Measurements from ENCODE around the gene FASTKD3.

FASTKD3 gene

DNA sequence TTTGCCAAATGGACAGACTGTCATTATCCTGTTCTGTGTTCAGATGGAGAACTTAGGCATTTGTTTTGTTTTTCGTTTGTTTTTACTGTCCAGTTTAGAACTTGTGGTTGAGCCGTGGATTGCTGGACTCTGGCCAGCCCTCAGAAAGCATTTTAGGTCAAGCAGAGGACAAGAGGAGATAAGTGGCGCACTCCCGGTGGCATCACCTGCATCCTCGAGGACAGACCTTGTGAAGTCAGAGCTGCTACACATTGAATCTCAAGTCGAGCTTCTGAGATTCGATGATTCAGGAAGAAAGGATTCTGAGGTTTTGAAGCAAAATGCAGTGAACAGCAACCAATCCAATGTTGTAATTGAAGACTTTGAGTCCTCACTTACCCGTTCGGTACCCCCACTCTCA, 9.0 kb upstream of the FASTKD3 start:
- DNase-seq = no peak

DNA sequence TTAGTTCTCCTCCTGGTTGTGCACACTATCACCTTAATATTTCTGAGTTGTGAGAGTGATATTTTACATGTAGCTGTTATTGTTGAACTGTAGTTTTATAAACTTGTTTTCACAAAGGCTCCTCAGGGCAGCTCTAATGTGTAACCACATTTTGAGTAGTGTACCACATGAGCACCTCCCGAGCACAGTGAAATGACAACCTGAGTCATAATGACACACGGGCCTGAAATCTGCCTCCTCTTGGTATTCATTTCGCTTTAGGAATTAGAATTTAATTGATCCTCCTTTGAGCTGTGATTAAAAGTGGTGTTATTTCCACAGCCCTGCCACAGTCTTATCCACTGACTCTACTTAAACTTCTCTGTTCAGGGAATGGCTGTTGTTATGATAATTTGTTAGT, 8.0 kb upstream of the FASTKD3 start:
- DNase-seq = no peak

DNA sequence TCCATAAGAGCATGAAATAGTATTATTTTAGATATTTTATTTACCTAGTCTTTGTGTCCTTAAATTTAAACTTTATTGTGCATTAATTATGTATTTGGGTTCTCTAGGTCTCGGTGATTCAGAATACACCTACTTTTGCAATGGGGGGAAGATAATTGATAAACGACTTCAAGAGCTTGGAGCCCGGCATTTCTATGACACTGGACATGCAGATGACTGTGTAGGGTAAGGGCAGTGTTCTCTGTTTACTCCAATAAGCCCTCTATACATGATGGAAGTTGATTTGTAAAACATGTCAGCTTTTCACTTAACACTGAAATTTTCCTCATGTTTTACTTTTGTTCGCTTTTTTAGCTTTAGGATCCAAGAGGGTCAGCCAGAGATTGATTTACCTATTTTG, 6.3 kb upstream of the FASTKD3 start:
- DNase-seq = no peak

DNA sequence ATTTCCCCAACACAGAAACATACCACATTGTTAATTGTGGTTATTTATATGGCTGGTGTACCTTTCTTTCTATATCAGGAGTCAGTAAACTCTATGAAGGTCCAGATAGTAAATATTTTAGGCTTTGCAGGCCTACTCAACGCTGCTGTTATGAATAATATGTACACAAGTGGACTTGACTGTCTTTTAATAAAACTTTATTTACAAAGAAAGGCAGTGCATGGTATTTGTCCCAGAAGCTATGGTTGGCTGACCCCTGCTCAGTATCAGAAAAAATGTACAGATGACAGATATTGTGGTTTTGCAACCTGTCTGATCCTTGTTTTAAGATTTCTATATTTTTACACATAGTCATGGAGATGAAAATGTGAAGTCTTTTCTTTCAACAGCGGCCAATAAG, 5.8 kb upstream of the FASTKD3 start:
- DNase-seq = no peak

DNA sequence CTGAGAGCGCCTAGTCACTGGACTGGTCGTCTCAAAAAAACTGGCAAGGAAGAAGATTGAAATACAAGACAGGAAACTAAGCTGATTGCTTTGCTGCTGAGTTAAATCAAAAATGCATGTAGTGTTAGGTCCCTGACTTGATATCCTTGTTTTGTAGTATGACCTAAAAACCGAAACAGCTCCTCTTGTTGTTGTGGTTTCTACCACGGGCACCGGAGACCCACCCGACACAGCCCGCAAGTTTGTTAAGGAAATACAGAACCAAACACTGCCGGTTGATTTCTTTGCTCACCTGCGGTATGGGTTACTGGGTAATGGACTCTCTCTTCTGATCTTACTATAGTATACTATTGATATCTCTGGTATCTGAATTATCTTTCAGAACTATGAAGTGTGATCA, 4.4 kb upstream of the FASTKD3 start:
- DNase-seq = no peak

DNA sequence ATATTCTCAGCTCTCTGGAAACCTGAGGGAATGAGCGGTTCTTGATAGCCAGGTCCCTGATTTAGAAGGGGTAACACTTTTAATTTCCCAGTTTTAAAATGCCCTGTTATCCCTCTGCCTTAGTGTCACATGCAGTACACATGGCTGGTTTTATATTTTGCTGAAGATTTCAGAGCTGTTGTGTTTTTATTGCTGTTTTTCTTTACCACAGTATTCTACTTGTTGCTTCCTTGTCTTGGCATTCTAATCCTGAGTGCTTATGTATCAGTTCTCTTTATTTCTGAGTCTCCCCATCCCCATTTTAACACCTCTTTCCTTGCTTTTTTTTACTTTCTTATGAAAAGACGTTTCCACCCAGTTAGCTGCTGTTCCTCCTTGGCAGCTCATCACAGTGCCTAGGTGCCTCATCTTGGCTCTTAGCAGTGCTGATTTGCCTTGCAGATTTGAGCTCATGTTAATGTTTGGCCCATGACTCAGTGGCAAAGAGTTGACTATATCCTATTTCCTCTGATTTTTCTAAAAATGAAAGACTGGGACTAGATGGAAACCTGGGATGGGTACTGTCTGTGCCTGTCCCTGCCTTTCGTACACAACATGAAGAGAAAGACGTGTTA, 3.8 kb upstream of the FASTKD3 start:
- no peak for DNase-seq

DNA sequence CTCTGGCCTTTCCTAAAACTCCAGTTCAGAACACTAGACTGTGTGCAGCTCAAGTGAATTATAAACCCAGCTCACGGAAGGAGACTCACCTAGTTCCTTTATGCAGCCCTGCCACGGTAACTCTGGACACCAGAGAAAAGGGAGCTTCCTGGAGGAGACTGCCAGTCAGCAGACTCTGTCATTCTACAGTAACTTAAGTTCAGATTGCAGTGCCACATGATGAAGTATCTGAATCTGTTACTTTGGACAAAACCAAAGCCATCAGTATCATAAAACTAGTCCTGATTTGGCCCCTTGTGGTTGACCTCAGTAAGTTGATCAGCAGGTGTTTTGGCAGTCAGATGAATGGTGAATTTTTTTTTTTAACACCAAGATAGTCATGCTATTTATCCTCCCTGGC, 2.8 kb upstream of the FASTKD3 start:
- DNase-seq = no peak

DNA sequence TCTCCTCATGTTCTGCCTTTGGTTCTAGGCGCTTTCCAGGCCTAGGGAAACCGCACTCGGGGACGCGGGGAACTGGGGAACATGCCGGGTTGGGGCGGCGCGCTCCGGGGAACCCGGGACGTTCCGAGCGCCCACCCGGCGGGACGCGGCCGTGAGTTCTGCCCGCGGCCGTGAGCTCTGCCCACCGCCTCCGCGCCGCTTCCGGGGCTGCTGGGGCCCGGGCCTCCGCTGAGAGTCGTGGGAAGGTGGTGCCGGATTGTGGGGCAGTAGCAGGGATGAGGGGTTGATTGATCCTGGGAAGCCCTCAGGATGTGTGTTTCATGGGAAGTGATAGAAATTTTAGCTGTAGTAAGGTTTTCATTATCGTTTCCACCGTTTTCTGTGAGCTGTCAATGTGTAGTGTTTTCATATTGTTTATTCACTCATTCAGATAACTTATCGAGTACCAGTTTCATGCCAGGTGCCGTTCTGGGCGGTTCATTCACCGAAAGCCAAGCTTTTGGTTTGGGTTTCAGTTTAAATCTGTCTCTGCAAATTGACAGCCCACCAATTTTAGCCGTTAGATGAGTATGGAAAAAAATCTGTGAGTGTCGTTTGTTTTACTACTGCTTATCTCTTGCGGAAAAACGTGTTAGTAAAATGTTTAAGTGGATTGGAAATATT, 774 bp upstream of the FASTKD3 start:
- no peak for DNase-seq

DNA sequence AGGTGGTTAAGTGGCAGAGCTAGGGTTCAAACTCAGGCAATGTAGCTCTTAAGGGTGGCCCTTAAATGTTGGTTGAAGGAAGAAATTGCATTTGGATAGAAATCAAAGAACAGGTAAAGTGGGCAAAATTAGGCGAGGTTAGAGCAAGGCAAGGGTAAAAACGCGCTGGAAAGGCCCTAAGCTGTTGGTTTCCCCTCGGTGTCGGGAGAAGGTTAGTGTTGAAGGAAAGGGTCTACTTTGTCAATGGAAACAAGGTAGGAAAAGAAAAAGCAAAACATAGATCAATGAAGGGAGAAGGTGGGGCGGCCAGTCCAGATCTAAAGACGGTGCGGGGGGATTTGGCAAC, 431 bp downstream of the FASTKD3 start:
- DNase-seq = no peak

DNA sequence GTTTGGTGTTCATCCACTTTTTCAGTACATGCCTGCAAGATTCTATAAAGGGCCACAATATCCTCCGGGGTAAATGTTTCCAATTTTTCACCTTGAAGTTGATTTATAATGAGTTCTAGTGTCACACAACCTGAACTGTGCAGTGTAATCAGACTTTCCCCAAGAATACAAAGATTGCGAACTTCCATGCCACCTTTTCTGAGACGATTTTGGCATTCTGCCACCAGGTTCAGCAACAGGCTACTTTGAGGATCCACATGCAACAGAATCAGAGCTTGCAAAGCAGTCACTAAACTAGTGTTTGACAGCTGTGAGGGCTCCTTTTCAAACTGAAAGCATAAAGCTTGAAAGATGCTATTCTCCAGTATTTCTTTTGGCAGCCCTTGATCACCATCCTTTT, 1.6 kb downstream of the FASTKD3 start:
- DNase-seq = no peak

DNA sequence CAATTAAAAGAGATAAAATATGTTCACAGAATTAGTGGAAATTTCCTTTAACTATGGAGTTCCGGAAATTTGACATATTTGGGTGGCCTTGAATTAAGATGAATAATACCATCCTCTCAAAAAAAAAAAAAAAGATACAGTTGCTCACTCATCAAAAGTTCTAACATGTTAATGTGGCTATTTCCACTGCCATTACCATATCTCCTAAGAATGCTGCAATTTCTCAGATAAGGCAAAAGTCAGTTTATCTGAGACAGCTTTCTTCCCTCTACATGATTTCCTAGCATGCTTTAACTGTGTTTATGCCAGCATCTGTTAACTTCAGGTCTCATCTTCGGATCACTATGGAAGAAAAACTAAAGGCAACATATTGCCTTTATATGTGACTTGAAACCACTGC, 2.6 kb downstream of the FASTKD3 start:
- DNase-seq = no peak

DNA sequence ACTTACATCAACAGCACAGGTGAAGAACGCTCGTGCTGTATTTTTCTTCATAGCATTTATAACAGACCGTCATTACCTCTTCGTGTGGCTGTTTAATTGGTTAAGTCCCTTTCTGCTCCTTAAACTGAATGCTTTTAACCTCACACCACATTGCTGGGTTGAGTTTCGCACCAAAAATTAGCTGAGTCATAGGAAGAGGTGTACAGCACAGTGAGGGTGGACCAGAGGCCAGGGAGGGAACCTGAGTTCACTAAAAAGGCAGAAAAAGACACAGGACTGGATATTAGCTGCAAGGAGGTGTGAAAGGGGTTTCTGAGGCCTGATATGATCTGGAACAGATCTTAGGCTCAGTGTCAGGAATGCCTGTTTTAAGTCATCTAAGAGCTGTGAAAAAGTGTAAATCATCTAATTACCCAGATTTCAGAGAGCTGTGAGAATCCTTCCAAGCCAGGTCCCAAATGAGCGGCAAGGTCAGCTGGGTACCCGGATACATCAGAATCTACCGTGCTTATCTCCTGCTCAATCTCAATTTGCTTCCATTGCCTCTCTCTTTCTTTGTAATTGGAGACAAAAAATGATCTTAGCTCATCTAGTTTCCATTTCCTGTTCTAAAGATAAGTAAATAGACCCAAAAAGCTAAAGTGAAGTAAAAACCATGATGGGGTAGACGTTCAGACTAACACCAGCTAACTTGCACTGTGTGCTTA, 10.8 kb downstream of the FASTKD3 start:
- DNase-seq = no peak

DNA sequence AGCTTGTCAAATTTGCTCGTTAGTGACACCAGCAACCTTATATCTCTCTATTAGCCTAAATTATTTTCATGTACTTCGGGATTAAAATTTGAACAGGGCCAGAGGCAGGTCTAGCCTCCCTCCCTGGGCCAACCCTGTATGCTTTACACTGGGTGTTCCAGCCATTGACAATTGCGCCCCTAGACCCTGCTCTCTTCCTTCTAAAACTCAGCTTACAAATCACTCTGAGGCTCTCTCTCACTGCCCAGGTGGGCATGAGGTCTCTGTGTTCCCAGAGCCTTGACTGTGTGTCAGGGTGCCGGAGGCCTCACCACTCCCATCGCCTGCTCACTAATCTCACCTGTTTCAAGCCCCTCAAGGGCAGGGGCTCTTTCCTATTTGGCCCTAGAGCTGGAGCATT, 11.5 kb downstream of the FASTKD3 start:
- no peak for DNase-seq

DNA sequence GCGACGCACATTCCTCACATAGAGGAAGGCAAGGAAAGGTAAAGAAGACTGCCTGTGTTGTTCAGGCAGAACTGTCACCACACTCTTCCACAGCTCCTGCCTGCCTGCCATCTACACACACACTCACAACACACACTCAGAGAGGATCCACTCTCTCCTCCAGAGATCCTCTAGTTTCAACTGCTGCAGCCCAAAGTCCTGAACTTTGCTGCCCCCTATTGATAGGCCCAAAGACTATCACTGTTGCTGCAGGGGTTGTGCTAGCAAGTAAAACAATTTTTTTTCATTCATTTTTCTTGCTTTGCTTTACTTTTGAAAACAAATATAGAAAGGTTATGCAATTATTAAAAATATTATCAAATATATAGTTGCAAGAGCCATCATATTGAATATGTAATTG, 12.0 kb downstream of the FASTKD3 start:
- no peak for DNase-seq

DNA sequence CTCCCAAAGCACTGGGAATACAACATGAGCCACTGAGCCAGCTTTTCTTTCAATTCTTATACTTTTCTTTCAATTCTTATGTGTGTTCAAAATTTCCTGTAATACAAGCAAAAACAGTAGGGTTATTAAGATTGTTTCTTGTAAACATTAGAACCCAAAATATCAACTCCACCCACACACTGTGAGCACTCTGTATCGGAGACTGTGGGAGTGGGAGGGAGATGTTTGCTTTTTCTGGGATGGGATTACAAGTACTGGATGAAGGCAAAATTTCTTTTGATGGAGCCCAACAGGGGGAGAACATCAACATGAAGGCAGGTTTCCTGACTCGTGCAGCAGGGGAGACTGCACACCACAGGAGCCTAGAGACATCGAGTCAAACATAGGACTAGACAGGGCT, 13.2 kb downstream of the FASTKD3 start:
- no peak for DNase-seq

DNA sequence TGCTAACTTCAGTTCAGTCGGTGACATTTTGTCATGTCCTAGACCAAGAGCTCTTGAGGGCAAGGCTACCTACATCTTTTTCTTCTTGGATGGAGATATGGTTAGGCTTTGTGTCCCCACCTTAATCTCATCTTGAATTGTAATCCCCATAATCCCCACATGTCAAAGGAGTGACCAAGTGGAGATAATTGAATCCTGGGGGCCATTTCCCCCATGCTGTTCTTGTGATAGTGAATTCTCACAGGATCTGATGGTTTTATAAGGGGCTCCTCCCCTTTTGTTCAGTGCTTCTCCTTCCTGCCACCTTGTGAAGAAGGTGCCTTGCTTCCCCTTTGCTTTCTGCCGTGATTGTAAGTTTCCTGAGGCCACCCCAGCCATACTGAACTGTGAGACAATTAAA, 15.8 kb downstream of the FASTKD3 start:
- DNase-seq = no peak

DNA sequence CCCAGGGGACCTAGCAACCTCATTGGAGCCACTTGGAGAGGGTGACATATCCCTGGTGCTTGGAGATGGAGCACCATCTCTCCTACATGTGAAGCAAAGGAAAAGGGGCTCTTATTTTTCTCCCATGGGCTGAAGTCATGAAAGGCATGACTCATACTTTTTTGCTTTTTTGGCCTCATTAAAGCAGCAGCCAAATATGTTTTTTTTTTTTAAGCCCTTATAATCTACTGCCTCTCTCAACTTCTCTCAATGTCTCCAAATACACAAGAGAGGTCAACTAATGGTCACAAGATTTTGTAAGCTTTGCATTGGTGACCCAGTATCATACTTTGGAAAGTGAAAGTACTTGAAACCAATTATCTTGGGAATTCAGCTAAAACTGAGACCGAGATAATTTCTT, 16.3 kb downstream of the FASTKD3 start:
- no peak for DNase-seq

DNA sequence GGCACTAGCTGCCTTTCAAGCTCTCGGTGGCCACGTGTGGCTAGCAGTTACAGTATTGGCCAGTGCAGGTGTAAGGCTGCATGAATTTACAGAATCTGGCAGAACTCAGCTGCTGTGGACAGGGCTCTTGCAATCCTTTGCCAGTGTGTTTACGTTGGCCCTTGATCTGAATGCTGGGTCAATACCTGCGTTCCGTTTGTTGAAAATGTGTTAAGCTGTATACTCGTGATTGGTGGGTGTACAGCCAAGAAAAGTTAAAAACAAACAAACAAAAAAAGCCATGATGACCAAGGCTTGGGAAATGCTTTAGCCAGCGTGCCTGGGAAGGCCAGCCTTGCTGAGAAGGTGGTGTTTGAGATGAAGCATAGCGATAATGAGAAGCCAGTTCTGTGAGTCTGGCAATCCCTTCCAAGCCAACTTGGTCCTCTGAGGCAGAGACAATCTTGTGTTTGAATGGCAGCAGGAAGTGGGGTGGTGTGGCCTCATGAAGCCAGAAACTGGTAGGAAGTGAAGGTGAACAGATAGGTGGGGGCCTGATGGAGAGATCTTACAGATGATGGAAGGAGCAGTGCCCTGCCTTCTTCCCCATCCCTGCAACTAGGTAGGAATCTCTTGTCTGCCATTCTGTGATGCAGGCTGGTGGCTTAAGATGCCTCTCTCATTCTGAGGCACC, 17.1 kb downstream of the FASTKD3 start:
- no peak for DNase-seq

DNA sequence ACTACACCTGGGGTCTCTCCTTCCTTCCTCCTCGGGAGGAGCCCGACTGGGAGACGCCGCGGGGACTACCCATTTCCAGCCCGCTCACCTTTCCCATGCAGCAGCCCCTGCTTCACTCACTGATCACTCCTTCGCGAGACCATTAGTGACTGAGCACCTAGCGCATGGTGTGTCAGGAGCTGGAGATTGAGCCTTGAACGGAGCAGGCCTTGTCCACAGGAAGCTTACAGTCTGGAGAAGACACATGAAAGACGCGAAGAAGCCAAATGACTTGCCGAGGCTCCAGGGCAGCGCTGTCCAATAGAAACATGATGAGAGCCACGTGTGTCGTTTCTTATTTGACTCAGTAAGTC, 17.6 kb downstream of the FASTKD3 start:
- no peak for DNase-seq

DNA sequence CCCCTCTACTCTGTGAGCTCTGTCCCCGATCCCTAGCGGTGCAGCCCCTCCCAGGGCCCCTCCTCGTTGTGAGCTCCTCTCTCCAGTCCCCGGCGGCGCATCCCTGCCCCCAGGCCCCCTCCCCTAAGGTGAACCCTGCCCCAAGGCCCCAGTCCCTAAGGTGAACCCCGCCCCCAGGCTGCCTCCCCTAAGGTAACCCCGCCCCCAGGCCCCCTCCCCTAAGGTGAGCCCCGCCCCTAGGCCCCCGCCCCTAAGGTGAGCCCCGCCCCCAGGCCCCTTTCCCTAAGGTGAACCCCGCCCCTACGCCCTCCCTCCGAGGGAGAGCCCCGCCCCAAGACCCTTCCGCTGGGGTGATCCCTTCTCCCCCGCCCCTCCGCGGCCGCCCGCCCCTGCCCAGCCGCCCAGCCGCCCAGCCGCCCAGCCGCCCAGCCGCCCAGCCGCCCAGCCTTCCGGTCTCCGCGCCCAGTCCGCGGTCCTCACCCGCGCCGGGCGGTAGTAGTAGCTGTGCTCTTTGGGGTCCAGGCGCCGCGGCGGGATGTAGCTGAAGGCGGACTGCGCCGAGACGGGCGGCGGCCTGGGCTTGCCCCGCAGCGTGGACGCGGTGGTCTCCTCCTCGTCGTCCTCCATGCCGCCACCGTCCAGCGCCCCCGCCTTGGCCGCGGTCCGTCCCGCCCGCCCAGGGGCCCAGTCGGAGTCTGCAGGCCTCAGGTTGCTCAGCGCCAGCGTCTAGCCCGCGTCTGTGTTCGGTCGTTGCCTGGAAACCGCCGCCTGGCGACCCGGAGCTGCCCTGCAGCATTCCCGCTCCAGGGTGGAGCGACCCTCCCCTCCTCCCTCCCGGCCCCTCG, 18.2 kb downstream of the FASTKD3 start, which contains the start of gene CFAP90:
TSS of gene CFAP90 (minus strand) at position 739 of the 845 bp plus-strand sequence. CDS start at position 627, 112 bp downstream.
- no peak for DNase-seq

DNA sequence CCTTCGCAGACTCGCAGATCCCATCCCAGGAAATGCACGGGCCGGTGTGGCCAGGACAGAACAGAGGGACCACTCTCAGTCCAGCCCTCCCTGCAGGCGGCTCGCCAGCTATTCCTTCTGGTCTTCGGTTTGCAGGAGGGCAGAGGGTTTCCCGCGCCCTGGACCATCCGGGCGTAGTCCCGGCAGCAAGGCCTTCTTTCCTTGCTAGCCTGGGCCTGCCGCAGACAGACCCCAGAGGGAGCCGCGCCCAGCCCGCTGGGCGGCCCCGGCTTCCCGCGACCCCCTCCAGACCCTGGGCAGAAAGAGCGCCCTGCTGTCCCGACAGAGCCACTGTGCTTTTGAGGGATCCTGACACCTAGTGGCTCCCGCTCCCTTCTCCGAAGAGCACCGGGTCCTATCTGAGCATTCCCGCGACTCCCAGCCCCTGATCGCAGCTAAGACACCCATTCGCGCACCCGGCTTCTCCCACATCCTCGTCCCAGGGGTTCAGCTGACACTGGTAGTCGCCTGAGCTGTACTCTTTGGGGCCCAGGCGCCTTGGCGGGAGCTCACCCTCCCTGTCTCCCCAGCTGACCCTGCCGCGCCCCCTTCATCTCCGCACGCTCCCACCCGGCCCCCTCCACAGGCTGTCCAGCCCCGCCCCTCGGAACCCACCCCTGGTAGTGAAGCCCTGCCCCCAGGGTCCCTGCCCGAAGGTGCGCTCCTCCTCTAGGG, 19.0 kb downstream of the FASTKD3 start:
- no peak for DNase-seq

DNA sequence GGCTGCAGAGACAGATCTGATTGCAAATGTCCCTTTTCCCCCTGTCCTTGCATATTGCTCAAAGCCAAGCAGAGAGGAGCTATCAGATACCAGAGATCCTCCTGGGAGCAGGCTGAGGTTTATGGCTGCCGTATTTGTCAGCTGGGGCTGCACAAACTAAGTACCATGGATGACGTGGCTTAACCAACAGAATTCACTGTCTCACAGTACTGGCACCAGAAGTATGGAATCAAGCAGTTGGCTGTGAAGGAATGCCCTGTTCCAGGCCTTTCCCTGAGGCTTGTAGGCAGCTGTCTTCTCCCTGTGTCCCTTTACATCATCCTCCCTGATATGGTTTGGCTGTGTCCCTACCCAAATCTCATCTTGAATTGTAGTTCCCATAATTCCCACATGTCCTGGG, 20.5 kb downstream of the FASTKD3 start:
- DNase-seq = no peak
